NCI-H128 (cell line): ENCODE results near the gene ASTN2.

ENCODE experiments used
- DNase-seq: peaks from one replicate; lab custom pipeline; 2025; ENCODE audit not compliant: unreplicated experiment; lab: John Stamatoyannopoulos, UW

ASTN2 gene

DNA sequence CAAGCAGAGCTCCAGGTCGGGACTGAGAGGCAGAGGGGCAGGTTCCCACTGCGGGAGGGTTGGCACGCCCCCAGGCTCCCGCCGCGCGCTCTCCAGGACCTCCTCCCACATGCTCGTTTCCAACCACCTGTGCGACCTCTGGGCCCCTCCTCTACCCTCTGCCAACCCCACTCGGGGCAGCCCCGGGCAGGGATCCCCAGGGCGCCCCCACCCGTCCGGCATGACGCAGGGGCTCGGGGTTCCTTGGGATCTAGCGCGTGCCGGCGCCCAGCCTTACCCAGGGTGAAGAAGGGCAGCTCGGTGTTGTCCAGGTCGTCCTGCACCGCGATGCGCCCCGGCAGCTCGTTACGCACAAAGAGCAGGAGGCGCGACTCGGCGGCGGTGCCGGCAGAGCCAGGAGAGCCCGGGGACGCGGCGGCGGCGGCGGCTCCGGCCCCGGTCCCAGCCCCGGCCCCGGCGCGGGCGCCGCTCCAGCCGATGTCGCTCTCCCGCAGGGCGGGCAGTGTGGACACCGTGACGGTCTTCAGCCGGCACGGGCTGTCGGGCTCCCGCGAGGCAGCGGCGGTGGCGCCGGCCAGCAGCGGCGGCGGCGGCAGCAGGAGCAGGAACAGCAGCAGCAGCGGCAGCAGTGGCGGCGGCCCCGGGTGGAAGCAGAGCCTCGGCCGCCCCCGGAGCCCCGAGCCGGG is 494 bp downstream of the ASTN2 start:
- DNase-seq: no peak

DNA sequence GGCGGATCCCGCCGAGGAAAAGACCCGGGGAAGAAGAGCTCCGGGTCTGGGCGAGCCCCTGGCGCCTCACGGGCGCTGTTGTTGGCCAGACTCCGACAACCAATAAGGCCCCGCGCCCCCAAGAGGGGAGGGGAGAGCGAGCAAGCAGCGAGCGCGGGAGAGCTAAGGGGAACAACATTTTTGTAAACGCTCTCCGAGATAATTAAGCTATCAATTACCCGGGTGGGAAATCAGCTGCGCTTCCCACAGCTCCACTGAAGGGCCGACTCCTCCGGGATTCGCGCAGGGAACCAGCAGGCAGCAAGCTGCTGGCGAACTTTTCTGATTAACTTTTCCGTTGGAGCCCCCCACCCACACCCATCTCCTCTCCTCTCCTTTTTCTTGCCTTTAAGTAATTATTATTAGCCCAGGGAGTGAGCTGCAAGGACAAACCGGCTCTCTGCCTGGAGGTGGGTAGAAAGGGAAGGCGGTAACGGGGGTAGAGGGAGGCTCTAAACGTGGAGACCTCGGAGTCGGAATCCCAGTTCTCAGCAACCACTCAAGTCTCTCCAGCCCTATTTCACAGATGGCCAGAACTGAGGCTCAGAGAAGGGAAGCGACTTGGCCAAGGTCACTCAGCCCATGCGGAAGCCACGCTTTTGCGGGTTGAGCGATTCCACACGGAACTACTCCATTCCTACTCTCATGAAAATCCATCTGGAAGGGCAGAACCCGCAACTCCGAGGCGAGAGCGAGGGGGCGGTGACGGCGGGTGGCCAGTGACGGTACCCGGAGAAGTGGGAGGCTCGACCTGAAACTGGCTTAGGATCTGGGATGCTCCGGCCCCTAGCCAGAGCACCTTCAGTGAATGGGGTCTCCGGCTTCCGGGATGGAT is 1.3 kb downstream of the ASTN2 start:
- peak; percentile 44 for DNase-seq

DNA sequence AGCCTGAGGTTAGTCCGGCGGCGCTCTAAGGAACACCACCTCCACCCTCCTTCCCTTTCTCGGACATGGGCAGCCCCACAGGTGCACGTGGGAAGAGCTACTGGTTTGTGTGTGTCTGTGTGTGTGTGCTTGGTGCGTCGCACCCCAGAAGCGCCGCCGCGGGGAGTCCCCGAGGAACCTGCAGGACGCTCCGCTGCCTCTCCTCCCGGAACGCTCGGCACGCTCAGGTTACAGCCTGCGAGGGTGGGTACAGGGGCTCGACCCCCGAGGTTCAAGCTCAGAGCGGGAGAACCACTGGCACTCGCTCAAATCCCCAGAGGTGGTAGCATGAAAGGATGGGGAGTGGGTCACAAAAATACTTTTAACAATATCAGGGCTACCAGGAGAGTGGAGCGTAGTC is 2.0 kb downstream of the ASTN2 start:
- no peak for DNase-seq

DNA sequence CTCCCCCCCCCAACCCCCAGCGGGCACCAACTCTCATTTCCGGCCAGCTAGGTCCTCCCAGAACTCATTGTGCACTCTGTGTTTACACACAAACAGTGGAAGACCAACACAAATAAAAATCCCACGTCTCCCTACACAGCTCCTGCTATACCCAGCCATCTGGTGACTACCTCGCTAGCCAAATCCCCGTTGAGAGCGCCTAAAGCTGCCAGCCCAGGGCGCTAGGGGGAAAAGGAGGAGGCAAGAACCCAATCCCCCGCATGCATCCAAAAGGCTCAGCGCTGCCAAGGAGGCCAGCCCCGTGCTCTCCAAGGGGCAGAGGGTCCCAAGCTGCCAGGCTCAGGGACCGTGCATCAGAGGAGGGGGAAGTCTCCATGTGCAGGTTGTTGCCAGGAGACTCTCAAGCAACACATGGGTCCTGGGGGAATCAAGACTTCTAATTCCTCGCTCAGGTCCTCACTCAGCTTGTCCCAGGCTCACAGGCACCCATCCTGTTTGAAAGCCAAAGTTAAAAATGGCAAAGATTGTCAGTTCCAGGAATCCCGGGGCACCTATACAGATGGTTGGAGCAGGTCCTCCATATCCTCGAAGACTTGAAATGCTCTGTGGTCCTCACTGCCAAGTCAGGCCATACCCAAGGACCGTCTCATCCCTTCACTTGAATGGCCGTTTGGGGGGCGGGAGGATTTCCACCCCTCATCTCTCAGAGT is 2.7 kb downstream of the ASTN2 start:
- DNase-seq: no peak

DNA sequence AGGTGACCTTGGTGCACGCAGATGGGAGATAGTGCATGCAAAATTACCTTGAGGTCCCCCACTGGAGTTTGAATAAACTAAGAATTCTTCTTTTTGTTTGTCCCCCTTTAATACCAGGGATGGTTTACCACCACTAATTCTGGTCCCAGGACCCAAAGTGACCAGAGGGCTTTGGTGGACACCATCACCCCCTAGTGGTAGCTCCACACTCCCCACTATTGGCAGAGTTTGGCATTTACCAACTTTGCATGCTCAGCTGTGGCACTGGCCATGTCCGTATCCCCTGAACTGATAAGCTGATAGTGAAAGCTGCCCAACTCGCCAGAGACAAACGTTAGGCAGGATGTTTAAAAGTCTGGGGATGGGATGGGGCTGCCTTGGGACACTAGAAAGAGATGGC is 3.3 kb downstream of the ASTN2 start:
- no peak for DNase-seq

DNA sequence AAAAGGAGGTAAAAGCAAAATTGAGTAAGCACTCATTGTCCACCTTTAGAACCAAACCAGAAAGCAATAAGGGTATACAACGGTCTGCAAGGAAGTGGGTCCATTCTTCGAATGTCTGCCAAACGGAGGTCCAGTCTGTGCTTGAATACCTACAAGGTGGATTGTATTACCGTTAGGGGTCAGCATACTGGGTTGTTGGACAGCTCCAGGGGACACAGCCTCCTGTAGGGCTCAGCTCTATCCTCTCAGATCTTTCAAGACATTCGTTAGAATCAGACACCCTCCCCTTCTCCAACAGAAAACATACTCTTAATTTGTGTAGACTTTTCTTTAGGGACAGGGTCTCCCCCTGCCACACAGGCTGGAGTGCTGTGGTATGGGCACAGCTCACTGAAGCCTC is 5.5 kb downstream of the ASTN2 start:
- no peak for DNase-seq

DNA sequence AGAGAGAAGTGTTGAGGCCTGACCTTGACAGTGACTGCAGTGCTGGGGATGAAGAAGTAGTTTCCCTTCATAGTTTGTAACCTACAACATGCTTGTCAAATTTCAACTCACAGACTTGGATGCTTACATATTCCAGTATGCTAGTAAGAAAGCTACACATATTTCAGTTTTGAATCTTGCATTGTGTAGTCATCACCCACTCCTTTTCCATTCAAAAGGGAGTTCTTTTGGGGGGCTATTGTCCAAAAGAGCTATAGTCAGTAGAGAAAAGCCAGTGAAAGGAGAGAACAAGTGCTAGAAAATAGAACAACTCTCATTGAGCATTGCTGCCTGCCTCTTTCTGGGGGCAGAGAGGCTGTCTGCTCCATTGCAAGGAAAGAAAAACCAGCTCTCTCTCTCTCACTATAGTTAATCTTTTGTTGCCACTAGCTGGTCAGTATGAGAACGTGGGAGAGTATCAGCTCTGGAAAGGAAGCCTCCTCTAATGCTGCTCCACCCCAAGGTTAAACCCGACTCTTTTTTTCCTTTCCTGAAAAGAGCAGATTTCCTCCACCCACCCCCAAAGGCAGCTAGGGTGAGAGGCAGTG is 7.3 kb downstream of the ASTN2 start:
- no peak for DNase-seq

DNA sequence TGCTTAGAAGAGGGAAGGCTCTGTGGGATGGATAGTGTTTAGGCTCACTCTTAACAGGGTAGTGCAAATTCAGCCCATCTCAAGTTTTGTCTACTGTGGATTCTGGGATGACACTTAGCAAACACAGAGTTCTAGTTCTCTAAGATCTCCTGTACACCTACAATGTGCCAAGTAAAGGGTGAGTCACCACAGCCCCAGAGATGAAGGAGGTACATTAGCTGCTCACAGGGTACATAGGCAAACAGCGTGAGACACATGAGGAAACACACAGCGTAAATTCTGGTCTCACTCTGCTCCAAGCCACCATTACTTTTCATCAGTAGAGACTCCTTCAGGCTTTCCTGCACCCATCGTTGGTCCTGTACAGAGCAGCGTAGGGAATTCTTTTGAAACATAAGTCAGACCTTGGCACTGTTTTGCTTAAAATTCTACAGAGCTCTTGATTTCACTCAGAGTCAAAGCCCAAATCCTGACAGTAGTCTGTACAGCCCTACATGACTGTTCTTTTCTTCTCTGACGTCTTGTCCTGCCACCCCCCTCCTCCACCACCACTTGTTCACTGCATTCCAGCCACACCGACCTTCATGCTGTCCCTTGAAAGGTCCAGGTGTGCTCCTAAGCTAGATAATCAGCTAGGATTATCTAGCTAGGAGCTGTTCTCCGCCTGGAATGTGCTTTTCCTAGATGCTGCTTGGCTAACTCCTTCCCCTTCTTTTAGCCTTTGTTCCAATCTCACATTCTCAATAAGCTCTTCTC is 8.7 kb downstream of the ASTN2 start:
- DNase-seq: no peak

DNA sequence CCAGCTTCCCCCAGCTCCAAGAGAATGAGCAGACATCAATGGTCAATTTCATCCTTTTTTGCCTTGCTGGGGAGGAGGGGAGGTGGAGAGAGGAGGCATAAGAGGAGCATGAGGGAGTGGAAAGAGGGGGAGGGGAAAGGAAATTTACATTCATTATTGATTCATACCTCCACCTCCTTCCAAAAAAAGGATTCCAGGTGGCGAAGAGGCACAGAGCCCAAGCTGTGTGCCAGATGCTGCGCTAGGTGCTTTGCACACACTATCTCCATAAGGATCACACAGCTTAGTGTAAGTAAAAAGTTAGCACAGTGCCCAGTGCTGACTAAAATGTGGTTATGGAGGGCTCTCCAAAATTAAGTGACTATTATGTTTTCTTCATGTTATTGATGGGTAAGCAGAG is 11.0 kb downstream of the ASTN2 start:
- no peak for DNase-seq

DNA sequence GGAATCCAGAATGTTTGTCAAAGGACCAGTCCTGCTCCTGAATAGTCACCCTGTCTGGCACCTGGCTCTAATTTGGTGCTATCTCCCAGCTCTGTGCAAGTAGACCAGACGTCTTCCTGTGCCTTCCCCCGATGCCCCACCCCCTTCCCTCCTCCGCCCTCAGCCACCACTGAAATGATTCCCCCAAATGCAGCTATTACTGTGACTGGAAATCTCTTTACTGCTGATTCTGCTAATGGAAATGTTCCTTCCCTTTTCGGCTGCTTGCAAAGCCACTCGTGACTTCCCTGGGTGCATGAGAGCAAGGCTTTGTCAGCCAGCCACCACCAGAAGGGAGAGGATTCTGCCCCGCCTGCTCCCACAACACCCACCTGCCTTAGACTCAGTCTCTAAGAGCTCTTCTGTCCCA is 11.4 kb downstream of the ASTN2 start:
- no peak for DNase-seq

DNA sequence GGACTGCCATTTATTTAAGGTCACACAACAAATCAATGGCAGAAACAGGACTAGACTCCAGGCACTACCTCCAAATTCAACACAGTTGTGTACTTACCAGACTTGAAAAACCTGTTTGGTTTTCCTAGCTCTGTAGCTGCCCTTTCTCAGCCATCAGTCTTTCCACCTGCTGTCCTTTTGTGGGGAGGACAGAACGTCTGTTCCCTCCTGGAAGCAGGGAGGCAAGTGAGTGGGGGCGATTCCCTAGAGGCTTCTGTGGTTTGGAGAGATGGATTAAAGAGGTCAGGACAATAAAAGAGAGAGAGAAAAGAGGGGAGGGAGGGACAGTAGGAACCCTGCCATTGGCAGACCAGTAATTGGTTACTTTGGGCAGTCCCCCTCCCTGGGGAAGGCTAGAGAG is 14.7 kb downstream of the ASTN2 start:
- DNase-seq: peak; percentile 86

DNA sequence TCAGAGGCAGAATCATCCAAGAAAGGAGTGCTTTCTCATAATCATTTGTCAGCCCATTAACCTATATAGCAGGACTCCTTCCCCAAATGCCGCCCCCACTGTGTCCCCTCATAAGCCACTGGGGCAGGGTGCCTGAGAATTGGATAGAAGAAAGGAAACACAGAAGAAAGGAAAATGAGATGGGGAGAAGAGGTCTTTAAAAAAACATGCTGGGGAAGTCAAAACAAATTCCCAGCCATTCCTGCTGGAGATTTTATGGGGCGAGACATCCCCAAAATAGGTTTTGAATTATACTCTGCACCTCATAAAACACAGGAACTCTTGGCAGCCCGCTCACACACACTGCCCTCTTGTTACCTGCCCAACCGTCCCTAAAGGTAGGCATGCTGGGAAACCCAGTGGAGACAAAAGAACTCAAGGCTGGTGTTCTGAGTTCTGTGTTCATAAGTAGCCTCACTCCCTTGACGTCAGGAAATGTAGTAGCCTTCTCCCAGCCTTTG is 19.7 kb downstream of the ASTN2 start:
- DNase-seq: no peak

DNA sequence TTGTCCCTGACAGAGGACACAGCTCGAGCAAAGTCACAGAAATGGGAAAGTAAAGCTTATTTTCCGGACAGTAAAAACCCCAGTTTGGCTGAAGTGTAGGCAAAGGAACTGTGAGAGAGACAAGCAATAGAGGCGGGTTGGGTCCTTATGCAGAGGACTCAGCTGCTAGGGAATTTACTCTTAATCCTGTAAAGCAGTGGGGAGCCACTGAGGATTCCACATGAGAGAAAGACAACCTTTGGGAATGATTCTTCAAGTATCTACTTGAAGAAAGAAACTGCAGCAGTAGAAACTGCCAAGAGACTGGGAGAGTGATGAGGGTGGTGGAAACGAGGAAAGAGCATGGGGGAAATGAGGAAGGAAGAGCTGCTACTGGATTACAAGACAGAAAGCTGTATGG is 20.2 kb downstream of the ASTN2 start:
- no peak for DNase-seq

DNA sequence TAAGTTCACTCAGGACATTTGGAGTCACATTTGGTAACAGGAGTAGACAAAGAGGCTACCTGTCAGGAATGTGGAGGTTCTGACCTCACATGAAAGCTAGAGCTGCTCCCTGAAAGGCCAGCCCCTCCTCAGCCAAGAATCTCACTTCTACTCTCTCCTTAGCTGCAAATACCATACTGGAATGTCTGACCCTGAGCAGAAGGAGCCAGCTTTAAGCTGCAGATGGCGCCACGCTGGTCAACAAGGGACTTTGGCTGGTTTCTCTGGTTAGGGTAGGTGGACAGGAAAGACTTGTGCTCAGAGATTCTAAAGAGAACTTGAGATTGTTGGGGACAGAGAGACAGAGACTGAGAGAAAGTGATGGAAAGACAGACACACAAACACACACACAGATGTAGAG is 21.9 kb downstream of the ASTN2 start:
- DNase-seq: no peak

DNA sequence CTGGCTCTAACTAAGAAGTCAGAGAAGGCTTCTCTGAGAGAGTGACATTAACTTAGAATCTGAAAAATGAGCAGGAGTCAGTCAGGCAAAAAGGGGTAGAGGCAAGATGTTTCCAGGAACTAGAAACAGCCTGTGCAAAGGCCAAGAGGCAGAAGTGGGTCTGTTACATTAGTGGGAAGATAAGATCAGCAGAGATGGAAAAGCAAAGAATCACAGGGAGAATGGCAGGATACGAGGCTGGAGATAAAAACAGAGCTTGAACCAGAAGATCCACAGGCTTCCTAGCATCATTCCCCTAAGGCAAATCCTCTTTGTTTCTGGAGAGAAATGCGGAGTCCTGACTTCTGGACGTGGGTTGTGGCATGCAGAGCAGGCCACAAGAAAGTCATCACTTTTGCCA is 27.4 kb downstream of the ASTN2 start:
- no peak for DNase-seq

DNA sequence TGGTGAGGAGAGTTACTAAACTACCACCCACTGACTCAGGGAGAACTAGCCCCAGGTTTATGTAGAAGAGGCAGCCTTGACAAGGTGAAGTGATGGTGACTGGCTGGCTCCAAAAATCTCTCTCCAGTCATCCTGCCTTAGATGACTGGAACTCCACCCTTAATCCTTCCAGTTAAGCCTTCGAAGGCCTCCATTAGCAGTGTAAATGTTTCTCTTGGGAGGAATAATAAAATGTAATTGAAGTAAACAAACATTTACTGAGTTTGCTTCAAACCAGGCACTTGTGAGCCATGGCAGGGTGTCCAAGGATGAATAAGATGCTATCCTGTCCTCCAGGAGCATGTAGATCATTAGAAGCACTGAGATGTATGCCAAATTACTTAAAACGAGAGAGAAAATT is 35.5 kb downstream of the ASTN2 start:
- DNase-seq: no peak

DNA sequence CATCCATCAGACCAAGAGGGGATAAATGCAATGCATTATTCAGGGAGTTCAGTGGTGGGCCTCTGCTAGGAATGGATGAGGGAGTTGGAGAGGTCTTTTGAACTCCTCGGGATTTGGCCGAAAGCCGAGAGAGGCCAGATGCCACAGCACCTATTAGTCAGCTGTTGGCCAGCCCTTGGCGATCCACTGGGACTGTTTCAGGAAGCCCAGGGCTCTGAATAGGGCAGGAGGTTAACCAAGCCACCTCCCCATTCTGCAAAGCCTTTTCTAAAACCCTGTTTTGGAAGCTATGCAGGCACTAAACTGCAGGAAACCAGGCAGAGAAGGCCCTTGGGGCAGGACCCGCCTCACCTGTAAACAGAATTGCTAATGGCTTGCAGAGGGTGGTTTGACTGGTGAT is 37.8 kb downstream of the ASTN2 start:
- no peak for DNase-seq

DNA sequence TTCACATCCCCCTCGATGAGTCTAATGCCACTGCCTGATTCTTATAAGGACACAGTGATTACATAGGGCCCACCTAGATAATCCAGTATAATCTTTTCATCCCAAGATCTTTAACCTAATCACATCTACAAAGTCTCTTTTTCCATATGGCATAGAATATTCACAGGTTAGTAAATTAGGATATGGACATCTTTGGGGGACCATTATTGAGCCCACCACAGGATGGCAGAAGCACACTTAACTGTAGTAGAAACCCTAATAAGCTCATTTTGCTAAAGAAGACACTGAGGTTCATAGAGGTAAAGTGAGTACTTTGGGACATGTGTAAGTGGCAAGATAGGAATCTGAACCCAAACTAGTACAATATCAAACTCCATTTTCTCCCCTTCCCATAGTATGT is 38.9 kb downstream of the ASTN2 start:
- no peak for DNase-seq

DNA sequence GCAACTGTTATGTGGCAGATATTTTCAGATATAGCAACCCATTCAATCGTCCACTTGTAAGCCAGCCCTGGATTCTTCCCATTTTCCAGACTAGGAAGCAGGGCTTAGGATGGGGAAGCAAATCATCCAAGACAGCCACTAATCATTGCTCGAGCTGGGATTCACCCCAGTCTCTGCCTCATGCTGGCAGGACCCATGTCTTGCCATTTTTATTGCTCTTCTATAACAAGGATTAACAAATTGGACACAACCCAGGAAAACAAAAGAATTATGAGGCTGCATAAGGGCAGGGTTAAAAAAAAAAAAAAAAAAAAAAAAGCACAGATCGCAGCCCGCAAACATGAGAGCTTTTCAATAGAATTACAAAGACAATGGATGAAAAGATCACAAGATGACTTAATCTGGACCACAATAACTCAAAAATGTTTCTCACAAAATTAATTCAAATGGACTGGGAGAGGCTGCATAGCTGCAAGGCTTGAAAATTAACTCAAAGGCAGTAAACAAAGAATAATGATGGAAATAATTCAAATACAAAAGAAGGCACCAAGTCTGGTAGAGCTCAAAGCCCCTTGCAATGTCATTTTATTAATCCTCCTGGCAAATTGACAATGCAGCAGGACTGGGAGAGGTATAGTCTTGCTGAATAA is 40.7 kb downstream of the ASTN2 start:
- no peak for DNase-seq

DNA sequence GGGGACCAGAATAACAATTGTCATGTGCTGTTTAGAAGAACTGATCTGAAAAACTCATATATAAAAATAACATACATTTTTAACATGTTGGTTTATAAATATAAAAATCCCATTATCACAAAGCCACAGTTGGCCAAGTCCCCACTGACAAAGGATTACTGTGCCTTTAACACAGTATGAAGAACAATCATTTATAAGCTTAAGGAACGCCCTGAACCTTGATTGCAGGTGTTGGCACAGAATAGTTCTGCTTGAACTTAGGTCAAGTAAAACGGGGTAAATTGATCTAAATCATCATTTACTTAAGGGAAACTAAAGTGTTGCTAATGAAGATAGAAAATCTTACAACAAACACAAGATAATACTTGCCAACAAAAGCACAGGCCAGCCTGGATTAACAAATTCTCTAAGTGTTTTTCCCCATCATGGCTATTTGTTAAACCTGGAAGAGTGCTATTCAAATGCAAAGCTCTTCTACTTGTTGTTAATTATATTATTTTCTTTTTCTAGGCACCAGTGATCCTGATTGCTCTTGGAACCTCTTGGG is 46.1 kb downstream of the ASTN2 start:
- no peak for DNase-seq
